Astrocyte (in vitro differentiated cells and primary cell): Measurements from ENCODE around the gene CARD8.

Experiments
- EZH2 ChIP-seq: IDR thresholded peaks from 2 replicates; pipeline ENCODE4 v1.6.1; 2012; ENCODE audit warnings: mild to moderate bottlenecking, low read length, inconsistent platforms; ENCODE audit not compliant: insufficient read depth
- TF ChIP-seq, protein P1 (sequence below): IDR thresholded peaks from 2 replicates; pipeline ENCODE4 v1.5.1; 2011; ENCODE audit warnings: low read depth, mild to moderate bottlenecking, inconsistent platforms, low read length, moderate library complexity; ENCODE audit not compliant: insufficient read depth

DNA sequence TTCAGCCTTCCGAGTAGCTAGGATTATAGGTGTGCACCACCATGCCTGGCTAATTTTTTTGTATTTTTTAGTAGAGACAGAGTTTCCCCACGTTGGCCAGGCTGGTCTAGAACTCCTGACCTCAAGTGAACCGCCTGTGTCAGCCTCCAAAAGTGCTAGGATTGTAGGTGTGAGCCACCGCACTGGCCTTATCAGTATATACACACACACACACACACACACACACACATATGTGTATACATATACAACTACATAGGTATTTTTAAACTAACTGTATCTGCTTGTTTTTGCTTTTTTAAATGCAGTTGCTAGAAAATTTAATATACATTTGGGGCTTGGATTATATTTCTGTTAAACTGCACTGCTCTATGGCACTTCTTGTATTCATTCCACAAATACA is 3.1 kb downstream of the CARD8 start:
- TF ChIP-seq, protein P1, sequence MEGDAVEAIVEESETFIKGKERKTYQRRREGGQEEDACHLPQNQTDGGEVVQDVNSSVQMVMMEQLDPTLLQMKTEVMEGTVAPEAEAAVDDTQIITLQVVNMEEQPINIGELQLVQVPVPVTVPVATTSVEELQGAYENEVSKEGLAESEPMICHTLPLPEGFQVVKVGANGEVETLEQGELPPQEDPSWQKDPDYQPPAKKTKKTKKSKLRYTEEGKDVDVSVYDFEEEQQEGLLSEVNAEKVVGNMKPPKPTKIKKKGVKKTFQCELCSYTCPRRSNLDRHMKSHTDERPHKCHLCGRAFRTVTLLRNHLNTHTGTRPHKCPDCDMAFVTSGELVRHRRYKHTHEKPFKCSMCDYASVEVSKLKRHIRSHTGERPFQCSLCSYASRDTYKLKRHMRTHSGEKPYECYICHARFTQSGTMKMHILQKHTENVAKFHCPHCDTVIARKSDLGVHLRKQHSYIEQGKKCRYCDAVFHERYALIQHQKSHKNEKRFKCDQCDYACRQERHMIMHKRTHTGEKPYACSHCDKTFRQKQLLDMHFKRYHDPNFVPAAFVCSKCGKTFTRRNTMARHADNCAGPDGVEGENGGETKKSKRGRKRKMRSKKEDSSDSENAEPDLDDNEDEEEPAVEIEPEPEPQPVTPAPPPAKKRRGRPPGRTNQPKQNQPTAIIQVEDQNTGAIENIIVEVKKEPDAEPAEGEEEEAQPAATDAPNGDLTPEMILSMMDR, result no peak
- no peak for TF ChIP-seq EZH2
